PFSK-1 (cell line): Measurements from ENCODE around the gene ZNF398.

Experiments used
- FOXP2 ChIP-seq: optimal IDR thresholded peaks from 2 replicates; pipeline ENCODE3; 2011; ENCODE audit warnings: borderline replicate concordance, control low read depth, inconsistent platforms; ENCODE audit not compliant: insufficient read depth; ENCODE audit errors: extremely low read length, extremely low read depth
- POLR2AphosphoS5 ChIP-seq: IDR thresholded peaks from 2 replicates; pipeline ENCODE4 v1.6.1; 2012; ENCODE audit warnings: low read depth, mild to moderate bottlenecking, control low read depth, low read length, moderate library complexity
- REST ChIP-seq, 2 experiments: IDR thresholded peaks; 2 replicates each; pipeline versions ENCODE4 v1.6.1 to v1.8.0; 2011 to 2012; ENCODE audit warnings: low read depth in 2 of 2, low read length in 2 of 2, control low read depth in 1 of 2, inconsistent platforms in 1 of 2, mild to moderate bottlenecking in 1 of 2, moderate library complexity in 1 of 2; ENCODE audit not compliant: insufficient read depth in 1 of 2
- SIN3A ChIP-seq: IDR thresholded peaks from 2 replicates; pipeline ENCODE4 v1.6.1; 2012; ENCODE audit warnings: mild to moderate bottlenecking, low read length, moderate library complexity, borderline replicate concordance; ENCODE audit not compliant: insufficient read depth
- TAF1 ChIP-seq: IDR thresholded peaks from 2 replicates; pipeline ENCODE4 v1.6.1; 2012; ENCODE audit warnings: low read length, control low read depth, borderline replicate concordance; ENCODE audit not compliant: insufficient read depth

DNA sequence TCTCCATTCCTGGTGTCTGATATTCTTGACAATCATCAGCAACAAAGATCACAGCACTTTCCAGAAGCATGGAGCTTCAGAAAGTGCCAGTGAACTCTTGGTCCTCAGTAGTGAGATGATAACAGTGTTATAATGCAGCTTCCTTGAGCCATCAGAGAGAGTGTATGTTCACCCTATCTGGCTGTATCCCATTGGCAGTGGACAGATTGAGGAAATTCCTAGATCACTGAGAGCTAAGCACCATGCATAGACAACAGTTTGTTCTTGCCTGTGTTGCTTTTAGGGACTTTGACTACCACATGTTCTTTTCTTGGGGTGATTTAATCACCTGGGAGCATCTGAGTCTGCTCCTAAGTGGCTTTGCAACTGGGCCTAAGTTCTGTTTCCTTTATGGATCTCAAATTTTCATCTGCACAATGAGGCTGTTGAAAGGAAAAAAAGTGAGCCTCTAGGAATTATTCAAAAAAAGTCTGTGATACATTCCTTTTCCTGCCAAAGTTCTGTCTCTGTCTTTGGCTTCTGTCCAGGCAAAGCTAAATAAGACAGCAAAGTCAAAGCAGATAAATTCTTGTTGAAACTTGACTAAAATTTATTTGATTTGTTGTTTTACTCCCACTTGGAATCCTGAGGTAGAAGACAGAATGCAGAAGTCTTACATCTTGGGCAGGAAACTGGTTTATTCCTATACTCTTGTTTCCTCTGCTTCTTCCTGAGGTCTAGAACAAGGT is 33.6 kb downstream of the ZNF398 start:
- TF ChIP-seq POLR2AphosphoS5 (no peak), TAF1 (no peak), REST (IDR thresholded peaks at IDR 0.05; ENCODE audit: insufficient read depth in 1 of 2, low read depth in 2 of 2, low read length in 2 of 2) (no peak), SIN3A (no peak), FOXP2 (no peak)
